Measurements from ENCODE around the gene IDS.
A peak's percentile ranks its signal among the peaks of the same experiment; 100 is the strongest.
"Not testable (repeated sequence)": the region's sequence is repeated elsewhere in the genome, so short reads cannot be mapped to it uniquely, and the experiment has no call there.

The IDS gene

DNA sequence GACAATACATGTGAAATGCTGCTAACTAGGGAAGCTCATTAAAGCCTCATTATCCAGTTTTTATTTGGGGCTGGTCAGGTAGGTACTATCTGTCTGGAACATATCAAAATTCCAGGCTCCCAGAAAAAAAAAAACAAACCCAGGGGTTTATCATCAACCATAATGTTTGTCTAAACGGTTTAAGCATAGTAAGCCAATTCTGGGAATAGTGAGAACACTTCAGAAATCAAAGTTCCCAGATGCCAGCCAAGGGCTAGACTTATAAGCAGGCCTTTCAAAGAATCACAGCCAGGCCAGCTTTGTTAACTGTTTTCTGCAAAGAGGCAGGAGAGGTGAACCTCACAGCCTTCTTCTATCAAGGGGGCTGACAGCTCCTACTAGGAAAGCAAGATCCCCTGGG is 8.1 kb downstream of the IDS start:
- DNase-seq, result no peak

DNA sequence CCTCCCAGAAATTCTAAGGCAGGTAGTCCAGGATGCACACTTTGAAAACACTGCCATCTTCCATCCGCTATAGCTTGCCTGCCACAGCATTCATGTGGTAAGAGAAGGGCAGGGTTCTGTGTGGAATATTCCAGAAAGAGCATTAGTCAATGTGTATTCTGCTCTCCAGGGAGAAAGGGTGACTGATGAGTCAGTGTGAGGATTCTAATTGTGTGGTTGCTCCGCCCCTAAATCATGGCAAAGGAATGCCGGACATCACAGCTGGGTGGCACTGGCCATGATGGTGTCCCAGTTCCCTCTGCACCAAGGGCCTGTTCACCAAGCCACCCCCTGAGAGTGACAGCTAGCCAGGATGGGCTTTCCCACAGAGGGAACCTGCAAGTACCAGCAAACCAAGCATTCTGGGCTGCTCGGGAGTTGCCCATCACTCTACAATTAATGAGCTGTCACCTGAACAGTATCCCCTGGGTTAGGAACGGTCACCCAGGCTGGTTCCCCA is 9.5 kb downstream of the IDS start:
- DNase-seq, result no peak

DNA sequence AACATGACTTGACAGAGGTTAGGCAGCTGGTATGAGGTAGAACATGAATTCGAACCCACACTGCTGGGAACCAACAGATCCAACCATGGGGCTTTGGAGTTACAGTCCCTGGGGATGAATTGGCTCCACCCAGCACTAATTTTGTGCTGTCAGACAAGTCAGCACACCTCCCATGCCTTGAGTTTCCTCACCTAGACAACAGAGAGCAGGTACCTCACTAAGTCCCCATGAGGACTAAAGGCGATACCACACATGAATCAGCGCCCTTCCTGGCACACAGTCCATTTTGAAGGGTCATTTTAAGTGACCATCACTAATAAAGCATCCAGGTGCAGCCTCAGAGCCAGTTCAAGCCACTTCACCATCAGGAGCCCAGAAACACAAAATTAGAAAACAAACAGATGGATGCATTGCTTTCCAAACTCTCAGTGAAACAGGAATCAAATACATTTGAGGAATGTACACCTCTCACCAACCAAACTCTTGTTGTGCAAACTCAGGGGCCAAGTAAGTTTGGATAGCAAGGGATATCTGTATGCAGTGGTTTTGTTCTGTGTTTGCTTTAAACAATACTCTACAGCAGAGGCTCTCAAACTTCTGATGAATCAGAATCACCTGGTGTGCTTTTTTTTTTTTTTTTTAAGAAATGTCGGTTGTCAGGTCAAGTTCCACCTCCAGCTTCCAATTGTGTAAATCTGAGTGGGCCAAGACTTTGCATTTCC is 10.1 kb downstream of the IDS start:
- DNase-seq, result no peak

DNA sequence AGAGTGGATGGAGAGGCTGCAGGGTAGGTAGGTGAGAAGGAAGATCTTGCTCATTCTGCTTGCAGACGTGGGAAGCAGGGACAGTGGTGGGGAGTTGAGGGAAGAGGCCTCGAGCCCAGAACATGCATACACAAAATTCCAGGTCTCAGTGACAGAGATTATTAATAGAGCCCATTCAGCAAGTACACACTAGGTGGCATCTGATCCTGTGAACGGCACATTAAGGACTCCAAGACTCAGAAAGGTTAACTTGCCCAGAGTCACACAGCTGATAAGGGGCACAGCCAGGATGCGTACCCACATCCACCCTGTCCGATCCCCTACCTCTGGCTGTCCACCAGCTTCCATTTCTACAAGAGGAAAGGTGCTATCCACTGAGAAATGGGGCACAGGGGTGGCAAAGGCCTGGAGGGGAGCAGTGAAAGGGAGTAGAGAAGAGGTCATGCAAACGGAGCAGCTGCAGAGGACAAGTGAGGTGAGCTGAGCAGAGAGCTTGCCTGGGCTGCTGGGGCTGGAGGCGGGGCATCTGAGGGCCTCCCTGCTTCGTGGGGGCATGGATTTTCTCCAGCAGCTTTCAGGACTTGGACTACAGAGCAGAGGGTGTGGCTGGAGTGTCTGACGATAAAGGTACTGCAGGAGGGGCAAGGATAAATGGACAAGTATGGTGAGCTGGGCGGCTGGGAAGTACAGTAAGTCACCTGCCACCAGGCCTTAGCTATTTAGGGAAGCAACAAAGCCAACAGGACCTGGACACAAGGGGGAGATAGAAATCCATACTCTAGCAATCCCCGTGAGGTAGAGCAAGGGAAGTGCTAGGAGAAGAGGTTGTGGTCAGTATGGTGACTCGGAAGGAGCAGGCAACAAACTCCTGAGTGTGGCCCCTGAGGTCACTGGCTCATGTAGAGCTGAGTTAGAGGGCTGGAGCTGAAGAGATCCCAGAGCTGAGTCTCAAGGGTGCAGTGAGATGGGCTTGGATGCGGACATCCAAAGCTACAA is 11.2 kb downstream of the IDS start:
- no peak for DNase-seq

DNA sequence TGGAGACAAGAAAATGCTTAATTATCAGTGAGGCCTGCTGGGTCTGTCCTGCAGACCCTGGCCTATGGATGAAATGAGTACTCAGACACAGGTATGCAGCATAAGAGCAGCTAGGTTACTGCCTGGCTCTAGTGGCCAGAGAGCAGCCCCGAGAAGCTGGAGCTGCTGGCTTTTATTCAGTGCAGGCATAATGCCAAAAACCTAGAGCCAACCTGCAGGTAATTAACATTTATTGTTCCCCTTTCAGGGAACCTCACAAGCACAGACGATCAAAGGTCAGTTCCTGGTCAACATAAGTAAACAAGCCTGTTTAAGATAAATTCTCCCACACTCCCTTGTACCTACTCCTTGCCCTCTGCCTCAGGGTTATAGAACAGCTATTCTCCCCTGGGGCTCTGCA is 13.3 kb downstream of the IDS start:
- DNase-seq, result no peak

DNA sequence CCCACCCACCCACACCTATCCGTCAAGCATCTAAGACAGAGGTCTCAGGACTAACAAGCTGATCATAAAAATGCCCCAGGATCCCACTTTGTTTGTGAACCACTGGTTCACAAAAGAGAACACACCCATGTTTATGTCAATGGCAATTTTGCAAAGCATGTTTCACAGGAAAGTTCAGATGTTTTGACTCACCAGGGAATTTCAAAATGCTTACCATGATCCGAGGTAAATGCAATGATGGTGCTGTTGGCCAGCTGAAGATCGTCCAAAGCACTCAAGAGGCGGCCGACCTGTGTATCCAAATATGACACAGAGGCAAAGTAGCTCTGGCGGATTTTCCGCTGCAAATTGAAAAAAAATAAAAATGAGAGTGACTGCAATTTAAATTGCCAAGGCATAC is 15.0 kb downstream of the IDS start:
- no peak for DNase-seq

DNA sequence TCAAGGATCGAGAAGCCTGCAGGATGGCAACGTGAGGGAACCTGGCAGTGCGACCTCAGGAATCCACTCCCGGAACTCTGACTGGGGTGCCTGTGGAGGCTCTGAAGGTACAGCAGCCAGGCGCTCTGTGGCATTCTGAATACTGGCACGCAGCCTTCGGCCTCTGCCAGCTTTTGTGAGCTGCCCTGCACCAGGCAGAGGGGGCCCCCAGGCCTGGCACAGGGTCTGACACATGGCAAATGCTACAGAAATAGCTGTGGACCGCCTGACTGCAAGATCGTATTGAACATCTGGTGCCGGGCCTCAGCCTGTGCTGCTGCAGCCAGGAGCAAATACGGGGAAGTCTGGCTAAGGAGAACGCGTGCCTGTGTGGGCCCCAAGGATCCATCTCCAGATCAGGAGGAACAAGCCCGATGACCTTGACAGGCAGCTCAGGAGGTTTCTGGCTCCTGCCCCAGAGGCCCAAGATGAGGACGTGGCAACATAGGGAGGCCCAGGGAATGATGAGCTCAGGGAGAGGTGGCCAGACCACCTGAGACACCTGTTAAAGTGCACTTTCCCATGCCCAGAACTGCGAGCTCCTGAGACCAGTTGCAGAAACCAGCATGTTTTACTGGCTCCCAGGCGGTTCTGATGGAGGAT is 16.6 kb downstream of the IDS start:
- DNase-seq, result not testable (repeated sequence)

DNA sequence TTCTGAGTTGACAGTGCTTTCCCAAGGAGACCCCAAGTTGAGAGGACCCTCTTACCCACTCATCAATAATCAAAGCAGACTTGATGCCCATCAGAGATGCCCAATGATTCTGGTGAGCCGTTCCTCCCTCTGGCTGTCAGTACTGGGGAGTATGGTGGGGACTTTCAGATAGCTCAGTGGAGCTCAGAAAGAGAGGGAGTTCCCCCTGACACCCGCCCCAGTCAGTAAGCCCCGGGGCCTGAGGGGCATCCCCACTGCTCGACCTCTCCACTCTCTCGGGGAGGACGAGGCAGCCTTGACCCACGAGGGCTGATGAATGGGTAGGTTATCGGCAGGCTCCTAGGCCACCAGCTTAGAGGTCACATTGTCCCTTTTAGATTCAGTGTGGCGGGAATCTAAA is 17.1 kb downstream of the IDS start:
- not testable (repeated sequence) for DNase-seq

DNA sequence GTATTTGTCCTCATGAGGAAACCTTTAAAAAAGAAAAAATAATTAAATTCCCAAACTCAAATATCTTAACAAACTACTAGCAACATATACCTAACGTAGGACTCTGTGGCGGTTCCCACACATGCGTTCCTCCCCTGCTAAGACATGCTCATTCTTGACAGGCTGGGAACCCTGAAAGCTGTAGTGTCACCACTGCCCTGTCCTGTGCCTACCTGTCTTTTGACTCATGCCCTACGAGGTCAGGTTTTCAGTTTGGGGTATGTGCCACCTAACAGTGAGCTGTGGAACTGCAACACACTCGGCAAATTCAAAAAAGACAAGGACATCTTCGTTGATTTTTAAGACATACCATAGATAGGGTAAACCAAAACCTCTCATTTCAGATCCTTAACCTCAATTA is 17.8 kb downstream of the IDS start:
- no peak for DNase-seq

DNA sequence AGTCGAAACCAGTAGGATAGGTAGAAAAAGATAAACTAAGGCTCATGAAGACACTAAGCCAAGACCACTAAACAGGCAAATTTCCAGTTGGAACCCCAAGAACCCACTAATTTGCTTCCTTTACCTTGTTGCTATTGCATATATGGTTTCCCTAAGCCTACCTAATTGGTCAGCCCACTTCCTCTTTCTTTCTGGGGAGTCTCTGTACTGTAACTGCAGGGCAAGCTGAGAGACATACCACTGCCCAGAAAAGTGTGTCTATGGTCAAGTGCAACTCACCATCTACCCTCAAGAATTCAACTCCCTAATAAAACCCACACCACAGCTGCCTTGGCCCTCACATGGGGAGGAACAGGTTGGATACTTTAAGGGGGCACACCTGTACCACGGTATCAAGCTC is 28.6 kb downstream of the IDS start:
- DNase-seq, result no peak

DNA sequence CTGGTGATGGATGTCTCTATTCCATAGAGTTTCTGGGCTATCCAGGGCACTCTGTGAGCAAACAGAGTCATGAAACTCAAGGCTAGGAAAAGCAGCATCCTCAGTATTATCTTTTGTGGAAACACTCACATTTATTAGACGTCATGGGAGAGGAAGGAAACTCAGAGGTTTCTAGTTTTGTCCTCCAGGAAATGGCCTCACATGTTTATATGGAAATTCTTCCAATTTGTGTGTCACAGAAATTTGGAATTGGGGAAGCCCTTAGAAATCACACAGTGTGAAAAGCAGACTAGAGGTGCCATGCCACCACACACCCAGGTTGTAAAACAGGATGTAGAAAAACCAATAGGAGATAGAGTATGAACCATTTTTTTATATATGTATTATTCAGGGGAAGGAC is 31.1 kb downstream of the IDS start:
- DNase-seq, result no peak

DNA sequence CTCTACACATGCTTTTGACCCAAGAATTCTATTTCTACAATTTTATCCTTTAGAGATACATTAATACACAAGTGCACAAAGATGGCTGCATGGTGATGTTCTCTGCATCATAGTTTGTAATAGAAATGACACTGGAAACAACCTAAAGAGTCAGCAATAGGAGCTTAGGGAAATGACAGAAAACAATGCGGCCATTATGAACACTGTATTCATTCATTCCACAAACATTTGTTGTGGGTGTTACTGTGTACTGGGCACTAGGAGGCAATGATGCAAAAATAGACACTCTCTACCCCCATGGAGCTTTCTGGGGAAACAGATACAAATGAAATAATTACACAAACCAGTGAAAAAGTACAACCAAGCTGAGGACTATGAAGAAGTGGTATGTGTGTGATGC is 32.0 kb downstream of the IDS start:
- DNase-seq, result no peak

DNA sequence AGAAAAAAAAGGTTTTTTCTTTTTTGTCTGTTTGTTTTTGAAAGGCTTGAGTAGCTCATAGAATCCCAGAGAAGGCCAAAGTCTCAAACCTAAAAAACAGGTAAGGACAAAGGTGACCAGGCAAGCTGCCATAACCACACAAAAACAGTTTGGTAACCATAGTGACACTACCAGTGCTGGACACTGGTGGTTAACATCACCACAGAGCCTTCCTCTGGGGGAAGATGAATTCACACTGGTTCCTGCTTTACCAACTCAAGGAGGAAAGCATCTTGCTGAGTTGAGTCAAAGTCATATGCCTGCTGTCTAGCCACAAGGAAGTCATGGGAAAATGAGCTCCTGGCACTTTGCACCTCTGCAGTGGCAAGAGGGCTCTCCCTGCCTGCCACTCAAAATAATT is 32.5 kb downstream of the IDS start:
- no peak for DNase-seq

DNA sequence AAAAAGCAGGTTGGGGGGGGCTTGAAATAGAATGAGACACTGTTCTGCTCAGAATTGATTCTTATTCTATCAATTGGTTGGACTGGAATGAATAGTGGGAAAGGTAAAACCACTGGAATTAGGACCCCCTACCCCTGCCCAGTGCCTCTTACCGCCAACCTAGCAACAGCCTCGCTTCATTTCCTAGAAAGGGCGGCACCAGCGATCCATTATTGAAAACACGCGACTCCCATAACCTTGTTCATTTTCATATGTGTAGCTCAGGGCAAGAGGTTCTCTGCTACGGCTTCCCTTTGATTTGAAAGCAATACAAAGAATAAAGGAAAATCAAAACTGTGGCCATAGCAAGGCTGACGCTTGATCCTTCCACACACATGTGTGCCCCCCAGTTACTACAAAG is 33.7 kb downstream of the IDS start:
- DNase-seq, result peak; percentile 27

DNA sequence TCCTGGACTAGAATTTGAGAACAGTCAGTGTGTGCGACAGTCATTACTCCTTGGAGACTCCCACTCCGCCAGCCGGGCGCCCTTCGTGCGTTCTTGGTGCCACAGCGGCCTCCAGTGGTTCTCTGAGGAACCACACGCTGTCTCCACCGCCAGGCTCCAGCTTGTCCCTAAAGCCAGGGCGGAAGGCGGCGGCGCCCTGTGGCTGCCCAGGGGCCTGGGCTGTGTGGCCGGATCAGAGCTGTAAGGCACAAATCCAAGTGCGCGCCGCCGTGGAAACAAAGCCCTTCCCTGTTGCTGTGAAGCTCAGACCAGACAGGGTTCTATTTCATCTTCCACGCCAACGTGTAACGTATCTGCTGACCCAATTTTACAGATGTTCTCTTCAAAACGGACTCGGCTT is 34.2 kb downstream of the IDS start:
- DNase-seq, result peak; percentile 32

DNA sequence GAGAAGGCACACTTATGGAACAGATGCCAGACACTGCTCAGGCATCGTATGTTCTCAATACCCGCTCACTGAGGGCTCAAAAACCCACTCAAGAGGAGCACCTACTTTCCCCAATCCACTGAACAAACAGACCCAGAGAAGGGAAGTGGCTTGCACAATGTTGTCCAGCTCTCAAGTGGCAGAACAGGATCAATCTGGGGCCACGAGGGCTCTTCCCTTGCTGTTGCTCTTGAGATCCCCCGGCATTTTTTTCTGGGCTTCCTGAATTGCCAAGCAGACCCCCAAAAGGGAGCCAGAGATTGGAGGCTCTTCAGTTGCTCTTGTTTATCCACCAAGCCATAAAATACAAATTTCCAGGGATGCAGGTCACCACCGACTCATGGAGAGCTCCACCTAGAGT is 35.7 kb downstream of the IDS start:
- DNase-seq, result no peak

DNA sequence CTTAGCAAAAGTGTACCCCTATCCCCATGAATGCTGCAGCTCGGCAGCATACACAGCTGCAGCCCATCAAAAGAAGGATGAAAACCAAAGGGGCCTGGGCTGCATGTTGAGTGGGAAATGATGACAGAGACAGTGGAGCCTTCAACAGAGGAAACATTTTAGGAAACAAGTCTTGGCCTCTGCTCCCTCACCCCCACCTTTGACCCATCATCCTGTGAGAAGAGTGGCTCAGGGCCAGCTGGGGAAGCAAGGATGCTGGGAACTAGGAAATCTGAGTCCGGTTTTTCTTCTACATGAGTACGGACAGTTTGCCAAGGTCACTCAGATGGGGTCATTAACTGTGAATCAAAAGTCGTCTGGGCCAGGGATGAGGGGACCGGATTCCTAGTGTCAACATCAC is 37.2 kb downstream of the IDS start:
- no peak for DNase-seq

DNA sequence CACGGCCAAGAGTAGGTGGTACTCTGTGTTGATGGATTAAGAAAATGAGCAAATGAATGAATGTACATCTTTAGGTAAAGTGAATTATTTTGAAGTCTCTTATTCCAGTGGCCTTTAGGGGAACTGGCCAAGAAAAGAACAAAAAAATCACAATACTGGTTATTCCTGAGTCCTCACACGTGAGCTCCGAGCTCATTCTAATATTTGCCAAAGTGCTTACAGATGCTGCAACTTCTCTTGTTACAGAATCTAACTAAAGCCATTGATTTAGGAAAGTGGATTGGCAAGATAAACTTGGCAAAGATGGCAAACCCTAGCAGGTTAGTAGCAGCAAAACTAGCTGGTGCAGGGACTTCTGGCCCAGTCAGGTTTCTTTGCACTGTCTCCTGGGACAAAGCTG is 37.6 kb downstream of the IDS start:
- DNase-seq, result peak; percentile 2

DNA sequence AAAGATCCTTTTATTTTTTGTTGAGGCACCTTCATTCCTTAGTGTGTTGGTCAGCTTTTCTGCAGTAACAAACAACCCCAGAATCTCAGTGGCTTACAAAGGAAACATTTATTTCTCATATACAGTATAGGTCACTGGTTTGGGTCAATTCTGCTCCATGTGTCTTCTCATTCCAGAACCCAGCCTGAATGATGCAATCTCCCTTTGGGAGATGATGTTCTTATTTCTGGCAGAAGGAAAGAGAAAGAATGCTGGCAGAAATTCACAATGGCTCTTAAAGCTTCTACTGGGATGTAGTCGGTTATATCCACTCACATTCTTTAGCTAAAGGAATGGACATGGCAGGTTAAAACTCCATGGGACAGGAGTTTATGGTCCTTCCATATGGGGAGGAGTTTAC is 42.3 kb downstream of the IDS start:
- no peak for DNase-seq

DNA sequence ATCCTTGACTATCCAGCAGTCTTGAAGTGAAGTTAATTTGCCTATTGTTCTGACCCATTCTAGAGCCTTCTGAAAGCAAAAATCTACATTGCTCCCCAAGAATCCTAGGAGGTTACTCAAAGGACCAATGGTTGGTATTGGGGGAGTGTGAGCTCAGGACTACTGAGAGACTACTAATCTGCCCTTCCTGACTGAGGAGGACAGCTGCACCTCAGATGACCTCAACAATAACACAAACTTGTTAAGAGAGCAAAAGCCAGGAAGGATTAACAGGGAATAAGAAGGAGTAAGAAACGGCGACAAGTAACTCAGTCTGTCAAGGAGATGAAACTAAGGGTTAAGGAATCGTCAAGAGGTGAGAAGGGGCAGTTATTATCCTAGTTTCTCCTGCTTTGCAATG is 43.4 kb downstream of the IDS start:
- DNase-seq, result no peak

DNA sequence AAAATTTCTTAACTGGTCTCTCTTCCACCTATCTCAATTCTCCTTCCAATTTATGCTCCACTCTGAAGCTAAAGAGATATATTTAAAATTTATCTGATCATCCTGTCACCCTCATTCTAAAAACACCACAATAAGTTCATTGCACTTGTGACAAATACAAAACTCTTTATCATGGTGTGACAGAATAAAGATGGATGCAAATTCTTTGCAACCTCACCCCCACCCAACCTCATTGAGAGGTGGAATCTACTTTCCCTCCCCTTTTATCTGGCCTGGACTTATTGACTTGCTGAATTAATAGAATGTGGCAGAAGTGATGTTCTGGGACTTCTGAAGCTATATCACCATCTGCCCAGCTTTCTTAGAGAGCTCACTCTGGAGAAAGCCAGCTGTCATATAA is 46.5 kb downstream of the IDS start:
- no peak for DNase-seq

DNA sequence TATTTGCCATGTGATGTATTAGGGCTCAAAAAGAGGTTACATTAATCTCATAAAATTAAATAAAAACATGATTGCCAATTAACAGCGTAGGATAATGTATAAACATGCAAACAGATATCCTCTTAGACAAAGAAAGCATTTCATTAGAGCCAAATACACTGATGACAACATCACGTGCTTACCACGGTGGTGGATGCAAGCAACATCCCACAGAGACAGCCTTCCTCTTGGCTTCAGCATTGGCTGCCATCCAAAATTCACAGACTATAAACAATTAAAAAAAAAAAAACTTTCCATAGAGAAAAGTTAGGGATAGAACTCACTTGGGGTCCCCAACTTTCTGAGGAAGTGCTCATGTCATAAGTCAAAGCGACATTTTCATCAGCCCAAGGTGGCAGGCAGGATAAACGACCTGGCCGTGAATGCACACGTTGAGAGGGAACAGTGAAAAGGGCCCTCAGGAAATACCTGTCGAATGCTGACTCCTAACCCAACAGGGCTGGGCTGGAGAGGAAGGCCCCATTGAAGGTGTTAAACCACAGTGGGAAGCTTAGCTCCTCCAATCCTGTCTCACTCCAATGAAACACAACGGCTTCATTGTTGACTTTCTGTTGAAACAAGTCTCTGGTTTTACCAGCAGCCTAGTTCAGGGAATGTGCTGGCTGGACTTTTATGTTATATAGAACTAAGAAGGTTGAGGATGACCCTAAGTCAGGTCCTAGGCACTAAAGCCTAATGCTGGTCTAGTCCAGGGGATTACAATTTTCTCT is 48.4 kb downstream of the IDS start:
- no peak for DNase-seq

DNA sequence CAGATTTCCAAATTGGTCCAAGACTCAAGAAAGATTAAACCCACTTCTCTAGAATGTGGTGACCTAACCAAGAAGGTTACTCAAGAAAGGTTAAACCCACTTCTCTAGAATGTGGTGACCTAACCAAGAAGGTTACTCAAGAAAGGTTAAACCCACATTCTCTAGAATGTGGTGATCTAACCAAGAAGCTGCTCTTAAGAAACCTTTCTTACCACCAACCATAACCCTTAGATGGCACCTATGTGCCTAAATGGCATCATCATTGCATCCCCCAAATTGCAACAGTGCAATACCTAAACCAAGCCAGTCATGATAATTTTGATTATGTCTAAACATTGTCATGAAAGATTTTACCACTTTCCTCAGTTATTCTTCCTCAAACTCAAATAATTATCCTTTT is 49.2 kb downstream of the IDS start:
- no peak for DNase-seq
